ENCODE measurements around the gene TRIM66.

Gene TRIM66

GRCh38 chr11:8601376-8602133, 80.9 kb downstream of the TRIM66 start:
- no peaks in the 10 kb centered on the region for H3K36me3 ChIP-seq (ENCODE audit: control insufficient read depth, insufficient read depth, low read length)
- no peaks in the 10 kb centered on the region for H3K9me3 ChIP-seq (ENCODE audit: control insufficient read depth, low read length)
- H3K27me3 ChIP-seq (replicated peaks; ENCODE audit: control insufficient read depth, insufficient read depth, low read length, poor library complexity, severe bottlenecking): peaks cover 6% of the 10 kb centered on the region
- DNase-seq: no peak
- no peaks in the 10 kb centered on the region for H3K4me1 ChIP-seq (ENCODE audit: control insufficient read depth, insufficient read depth, low read length, poor library complexity, severe bottlenecking)
- H3K4me3 ChIP-seq (ENCODE audit: insufficient read depth, low read depth, low read length, poor library complexity, severe bottlenecking): no peak overlapping the region
- no peak overlapping the region for H3K27ac ChIP-seq (ENCODE audit: insufficient read depth, low read length, poor library complexity, severe bottlenecking)

GRCh38 chr11:8598506-8598905, 84.0 kb downstream of the TRIM66 start:
- no peak overlapping the region for H3K27ac ChIP-seq (ENCODE audit: insufficient read depth, low read length, poor library complexity, severe bottlenecking)
- H3K4me3 ChIP-seq (ENCODE audit: insufficient read depth, low read depth, low read length, poor library complexity, severe bottlenecking): no peak overlapping the region
- no peaks in the 10 kb centered on the region for H3K4me1 ChIP-seq (ENCODE audit: control insufficient read depth, insufficient read depth, low read length, poor library complexity, severe bottlenecking)
- H3K9me3 ChIP-seq (ENCODE audit: control insufficient read depth, low read length): no peaks in the 10 kb centered on the region
- no peaks in the 10 kb centered on the region for H3K36me3 ChIP-seq (ENCODE audit: control insufficient read depth, insufficient read depth, low read length)
- peaks cover 7% of the 10 kb centered on the region for H3K27me3 ChIP-seq (replicated peaks; ENCODE audit: control insufficient read depth, insufficient read depth, low read length, poor library complexity, severe bottlenecking)
- DNase-seq: no peak

GRCh38 chr11:8597182-8597581, 85.3 kb downstream of the TRIM66 start:
- no peaks in the 10 kb centered on the region for H3K4me1 ChIP-seq (ENCODE audit: control insufficient read depth, insufficient read depth, low read length, poor library complexity, severe bottlenecking)
- H3K4me3 ChIP-seq (ENCODE audit: insufficient read depth, low read depth, low read length, poor library complexity, severe bottlenecking): no peak overlapping the region
- no peak for DNase-seq
- peaks cover 7% of the 10 kb centered on the region for H3K27me3 ChIP-seq (replicated peaks; ENCODE audit: control insufficient read depth, insufficient read depth, low read length, poor library complexity, severe bottlenecking)
- H3K9me3 ChIP-seq (ENCODE audit: control insufficient read depth, low read length): no peaks in the 10 kb centered on the region
- H3K27ac ChIP-seq (ENCODE audit: insufficient read depth, low read length, poor library complexity, severe bottlenecking): no peak overlapping the region
- no peaks in the 10 kb centered on the region for H3K36me3 ChIP-seq (ENCODE audit: control insufficient read depth, insufficient read depth, low read length)

- no peak for DNase-seq
- Histone ChIP-seq H3K36me3 (ENCODE audit: control insufficient read depth, insufficient read depth, low read length) (no peaks in the 10 kb centered on the region), H3K4me3 (ENCODE audit: insufficient read depth, low read depth, low read length, poor library complexity, severe bottlenecking) (no peak overlapping the region), H3K4me1 (ENCODE audit: control insufficient read depth, insufficient read depth, low read length, poor library complexity, severe bottlenecking) (no peaks in the 10 kb centered on the region), H3K9me3 (ENCODE audit: control insufficient read depth, low read length) (no peaks in the 10 kb centered on the region), H3K27ac (ENCODE audit: insufficient read depth, low read length, poor library complexity, severe bottlenecking) (no peak overlapping the region), H3K27me3 (replicated peaks; ENCODE audit: control insufficient read depth, insufficient read depth, low read length, poor library complexity, severe bottlenecking) (peaks cover 7% of the 10 kb centered on the region)
Measured at GRCh38 chr11:8596504-8597046, 85.9 kb downstream of the TRIM66 start.

GRCh38 chr11:8593935-8594909, 88.2 kb downstream of the TRIM66 start, which contains the start of gene STK33:
STK33 (minus strand) TSS chr11:8594228; CDS start chr11:8474905, 119,323 bp downstream.
- no peak within 1 kb of the TSS for H3K27ac ChIP-seq (ENCODE audit: insufficient read depth, low read length, poor library complexity, severe bottlenecking)
- no peaks in the 10 kb centered on the region for H3K36me3 ChIP-seq (ENCODE audit: control insufficient read depth, insufficient read depth, low read length)
- H3K9me3 ChIP-seq (ENCODE audit: control insufficient read depth, low read length): no peaks in the 10 kb centered on the region
- H3K4me1 ChIP-seq (ENCODE audit: control insufficient read depth, insufficient read depth, low read length, poor library complexity, severe bottlenecking): no peaks in the 10 kb centered on the region
- H3K27me3 ChIP-seq (replicated peaks; ENCODE audit: control insufficient read depth, insufficient read depth, low read length, poor library complexity, severe bottlenecking): peaks cover 7% of the 10 kb centered on the region
- peak within 1 kb of the TSS; percentile 18 for H3K4me3 ChIP-seq (ENCODE audit: insufficient read depth, low read depth, low read length, poor library complexity, severe bottlenecking)
- no peak for DNase-seq

- peaks cover 7% of the 10 kb centered on the region for H3K27me3 ChIP-seq (replicated peaks; ENCODE audit: control insufficient read depth, insufficient read depth, low read length, poor library complexity, severe bottlenecking)
- no peak overlapping the region for H3K27ac ChIP-seq (ENCODE audit: insufficient read depth, low read length, poor library complexity, severe bottlenecking)
- no peaks in the 10 kb centered on the region for H3K36me3 ChIP-seq (ENCODE audit: control insufficient read depth, insufficient read depth, low read length)
- H3K4me3 ChIP-seq (ENCODE audit: insufficient read depth, low read depth, low read length, poor library complexity, severe bottlenecking): peak overlapping the region; percentile 18
- DNase-seq: no peak
- H3K4me1 ChIP-seq (ENCODE audit: control insufficient read depth, insufficient read depth, low read length, poor library complexity, severe bottlenecking): no peaks in the 10 kb centered on the region
- no peaks in the 10 kb centered on the region for H3K9me3 ChIP-seq (ENCODE audit: control insufficient read depth, low read length)
Measured at GRCh38 chr11:8593455-8593854, 89.0 kb downstream of the TRIM66 start.

- Histone ChIP-seq H3K27ac (ENCODE audit: insufficient read depth, low read length, poor library complexity, severe bottlenecking) (no peak overlapping the region), H3K4me1 (ENCODE audit: control insufficient read depth, insufficient read depth, low read length, poor library complexity, severe bottlenecking) (no peaks in the 10 kb centered on the region), H3K4me3 (ENCODE audit: insufficient read depth, low read depth, low read length, poor library complexity, severe bottlenecking) (no peak overlapping the region), H3K36me3 (ENCODE audit: control insufficient read depth, insufficient read depth, low read length) (no peaks in the 10 kb centered on the region), H3K9me3 (ENCODE audit: control insufficient read depth, low read length) (no peaks in the 10 kb centered on the region), H3K27me3 (replicated peaks; ENCODE audit: control insufficient read depth, insufficient read depth, low read length, poor library complexity, severe bottlenecking) (no peaks in the 10 kb centered on the region)
- DNase-seq: no peak
Measured at GRCh38 chr11:8587915-8588314, 94.5 kb downstream of the TRIM66 start.

GRCh38 chr11:8586805-8587204, 95.7 kb downstream of the TRIM66 start:
- no peaks in the 10 kb centered on the region for H3K9me3 ChIP-seq (ENCODE audit: control insufficient read depth, low read length)

GRCh38 chr11:8586184-8586583, 96.3 kb downstream of the TRIM66 start:
- H3K27ac ChIP-seq (ENCODE audit: insufficient read depth, low read length, poor library complexity, severe bottlenecking): no peak overlapping the region
- H3K4me3 ChIP-seq (ENCODE audit: insufficient read depth, low read depth, low read length, poor library complexity, severe bottlenecking): no peak overlapping the region
- H3K36me3 ChIP-seq (ENCODE audit: control insufficient read depth, insufficient read depth, low read length): no peaks in the 10 kb centered on the region
- no peaks in the 10 kb centered on the region for H3K9me3 ChIP-seq (ENCODE audit: control insufficient read depth, low read length)
- H3K4me1 ChIP-seq (ENCODE audit: control insufficient read depth, insufficient read depth, low read length, poor library complexity, severe bottlenecking): no peaks in the 10 kb centered on the region
- H3K27me3 ChIP-seq (replicated peaks; ENCODE audit: control insufficient read depth, insufficient read depth, low read length, poor library complexity, severe bottlenecking): no peaks in the 10 kb centered on the region
- DNase-seq: no peak

More at GRCh38 chr11:8586805-8587204, 95.7 kb downstream of the TRIM66 start:
- H3K36me3 ChIP-seq (ENCODE audit: control insufficient read depth, insufficient read depth, low read length): no peaks in the 10 kb centered on the region
- H3K4me1 ChIP-seq (ENCODE audit: control insufficient read depth, insufficient read depth, low read length, poor library complexity, severe bottlenecking): no peaks in the 10 kb centered on the region
- H3K4me3 ChIP-seq (ENCODE audit: insufficient read depth, low read depth, low read length, poor library complexity, severe bottlenecking): no peak overlapping the region
- DNase-seq: no peak
- no peak overlapping the region for H3K27ac ChIP-seq (ENCODE audit: insufficient read depth, low read length, poor library complexity, severe bottlenecking)
- no peaks in the 10 kb centered on the region for H3K27me3 ChIP-seq (replicated peaks; ENCODE audit: control insufficient read depth, insufficient read depth, low read length, poor library complexity, severe bottlenecking)

Data from effector memory CD4-positive, alpha-beta T cell (primary cell).